Stimulated activated CD4-positive, alpha-beta T cell treated with anti-CD3 and anti-CD28 coated beads, Interleukin-1b, Interleukin-23, amount 100 ng/mL, for 1 hour (primary cell): Measurements from ENCODE around the gene MAEA.

Experiments
- DNase-seq, 2 donors: peaks; one replicate each; pipeline ENCODE4 v3.0.0-alpha.2; 2020; ENCODE audit warnings: low read depth in 2 of 2

The MAEA gene

DNA sequence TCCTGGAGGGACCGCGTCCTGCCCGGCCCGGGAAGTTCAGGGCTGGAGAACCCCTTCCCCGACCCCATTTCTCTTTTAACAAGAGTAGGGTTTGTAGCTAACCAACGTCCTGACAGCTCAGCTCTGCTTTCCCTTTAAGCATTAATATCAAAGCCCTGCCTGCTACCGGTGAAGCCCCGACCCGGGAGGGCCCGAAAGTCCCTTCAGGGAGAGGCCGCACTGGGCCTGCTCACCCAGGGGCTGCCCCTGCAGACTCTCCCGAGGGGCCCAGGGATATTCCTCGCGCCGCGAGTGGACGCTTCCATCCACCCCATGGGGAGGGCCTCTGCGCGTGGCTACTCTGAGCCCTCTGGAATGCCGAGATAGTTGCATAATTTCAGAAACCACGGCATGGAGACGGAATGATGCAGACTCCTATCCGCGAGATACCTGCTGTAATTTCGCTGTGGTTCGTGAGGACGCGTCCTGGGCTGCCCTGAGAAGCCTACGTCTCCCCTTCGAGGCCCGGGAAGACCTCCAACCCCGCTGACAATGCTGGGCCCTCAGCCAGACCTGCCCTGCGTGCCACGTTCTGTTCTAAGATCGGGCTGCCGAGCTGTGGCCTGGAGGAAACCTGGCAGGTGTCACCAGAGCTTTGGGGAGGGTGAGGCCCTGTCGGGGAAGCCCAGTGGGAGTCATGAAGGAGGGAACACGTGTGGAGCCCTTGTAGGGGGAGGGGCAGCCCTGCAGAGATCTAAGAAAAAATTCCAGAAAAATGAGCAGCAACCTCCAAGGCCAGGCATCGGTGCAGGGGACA, 39.8 kb upstream of the MAEA start:
- peak in 1 of 2 donors; percentile 39 for DNase-seq

DNA sequence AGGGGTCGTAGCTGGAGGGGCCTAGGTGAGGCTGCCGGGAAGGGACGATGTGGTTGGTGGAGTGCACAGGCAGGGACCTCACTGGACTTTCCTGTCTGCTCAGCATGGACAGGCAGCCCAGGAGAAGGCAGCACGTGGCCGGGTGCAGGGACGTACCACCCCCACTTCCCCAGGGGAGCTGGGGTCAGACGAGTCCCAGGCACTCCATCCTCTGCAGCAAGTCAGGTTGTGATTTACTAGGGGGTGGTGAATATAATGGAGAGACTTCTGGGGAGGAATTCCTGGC, 39.2 kb upstream of the MAEA start:
- no peak for DNase-seq

GRCh38 chr4:1250921-1251772, 38.5 kb upstream of the MAEA start:
- no peak for DNase-seq

- DNase-seq: no peak
Observed at GRCh38 chr4:1251773-1252066, 38.0 kb upstream of the MAEA start.

DNA sequence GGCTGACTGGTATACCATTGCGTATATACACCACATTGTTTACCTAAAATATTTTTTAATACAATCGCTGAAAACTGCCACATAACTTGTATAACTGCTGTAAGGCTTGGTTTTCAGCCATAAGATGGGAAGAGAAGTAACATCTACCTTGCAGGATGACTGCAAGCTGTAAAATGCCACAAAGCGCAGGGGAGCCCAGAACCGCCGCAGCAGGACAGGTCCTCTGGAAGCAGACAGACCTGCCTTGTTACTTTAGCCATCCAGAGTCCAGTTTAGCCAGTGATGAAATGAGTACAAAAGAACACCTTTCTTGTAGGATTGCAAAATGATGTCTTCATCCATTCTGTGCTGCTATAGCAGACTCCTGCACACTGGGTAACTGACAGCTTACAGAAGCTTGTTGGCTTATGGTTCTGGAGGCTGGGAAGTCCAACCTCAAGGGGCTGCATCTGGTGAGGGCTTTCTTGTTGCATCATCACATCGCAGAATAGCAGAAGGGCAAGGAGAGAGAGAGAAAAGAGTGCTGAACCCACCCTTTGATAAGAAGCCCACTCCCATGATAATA, 36.7 kb upstream of the MAEA start:
- DNase-seq: no peak

GRCh38 chr4:1253831-1254230, 35.9 kb upstream of the MAEA start:
- no peak for DNase-seq

- DNase-seq: no peak
Observed at GRCh38 chr4:1255151-1255550, 34.5 kb upstream of the MAEA start.

GRCh38 chr4:1255699-1256098, 34.0 kb upstream of the MAEA start:
- DNase-seq: no peak

DNA sequence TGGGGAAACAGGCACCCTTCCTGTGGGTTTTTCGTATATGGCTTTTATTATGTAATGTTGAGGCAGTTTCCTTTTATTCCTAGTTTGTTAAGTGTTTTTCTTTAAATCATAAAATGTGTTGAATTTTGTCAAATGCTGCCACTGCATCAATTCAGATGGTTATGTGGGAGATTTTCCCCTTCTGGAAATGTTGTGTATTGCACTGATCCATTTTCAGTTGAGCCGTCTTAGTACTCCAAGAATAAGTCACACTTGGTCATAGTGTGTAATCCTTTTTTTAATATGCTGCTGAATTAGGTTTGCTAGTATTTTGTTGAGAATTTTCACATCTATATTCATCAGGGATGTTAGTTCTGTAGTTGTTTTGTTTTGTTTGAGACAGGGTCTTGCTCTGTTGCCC, 31.2 kb upstream of the MAEA start:
- DNase-seq: no peak

DNA sequence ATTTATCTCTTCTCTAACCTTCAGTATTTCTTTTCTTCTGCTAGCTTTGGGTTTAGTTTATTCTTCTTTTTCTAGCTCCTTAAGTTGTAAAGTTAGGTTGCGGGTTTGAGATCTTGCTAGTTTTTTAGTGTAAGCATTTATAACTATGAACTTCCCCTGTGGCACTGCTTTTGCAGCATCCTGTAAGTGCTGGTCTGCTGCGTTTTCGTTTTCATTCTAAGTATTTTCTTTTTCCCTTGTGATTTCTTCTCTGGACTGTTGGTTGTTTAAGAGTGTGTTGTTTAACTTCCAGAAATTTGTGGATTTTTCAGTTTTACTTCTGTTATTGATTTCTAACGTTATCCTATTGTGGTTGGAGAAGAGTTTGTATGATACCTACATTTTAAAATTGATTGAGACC, 29.7 kb upstream of the MAEA start:
- DNase-seq: no peak

GRCh38 chr4:1260418-1261106, 29.1 kb upstream of the MAEA start:
- DNase-seq: no peak

GRCh38 chr4:1261107-1261928, 28.4 kb upstream of the MAEA start:
- no peak for DNase-seq

DNA sequence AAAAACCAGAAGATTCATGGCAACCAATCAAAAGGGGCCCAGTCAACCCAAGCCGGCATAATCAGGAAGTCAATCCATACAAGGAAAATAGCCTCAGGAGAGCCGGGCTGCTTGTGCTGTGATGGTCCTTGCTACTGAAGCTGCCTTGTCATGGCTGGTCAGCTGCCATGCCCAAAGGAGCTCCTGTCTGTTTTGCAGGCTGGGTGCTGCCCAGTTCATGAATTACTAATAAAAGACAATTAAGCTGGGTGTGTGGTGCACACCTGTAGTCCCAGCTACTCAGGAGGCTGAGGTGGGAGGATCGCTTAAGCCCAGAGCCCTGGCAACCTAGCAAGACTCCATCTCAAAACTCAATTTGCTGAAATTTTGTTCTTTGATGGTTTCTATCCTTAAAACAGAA, 24.7 kb upstream of the MAEA start:
- no peak for DNase-seq

DNA sequence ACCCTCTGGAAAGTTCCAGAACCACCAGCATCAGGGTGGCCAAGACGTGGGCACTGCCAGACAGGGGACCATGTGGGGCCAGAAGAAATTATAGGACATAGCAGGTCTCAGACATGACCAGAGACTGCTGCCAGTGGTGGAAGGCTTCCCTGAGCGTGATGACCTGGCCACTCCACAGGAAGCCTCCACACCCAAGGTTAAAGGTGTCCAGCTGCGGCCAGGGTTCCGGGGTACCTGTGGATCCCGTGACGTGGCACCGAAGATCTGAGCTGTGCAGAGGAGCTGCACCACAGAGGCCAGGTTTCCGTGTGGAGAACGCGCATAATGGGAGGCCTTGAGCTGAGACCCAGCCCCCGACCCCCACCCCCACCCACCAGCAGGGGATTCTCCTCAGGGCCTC, 24.3 kb upstream of the MAEA start:
- no peak for DNase-seq

DNA sequence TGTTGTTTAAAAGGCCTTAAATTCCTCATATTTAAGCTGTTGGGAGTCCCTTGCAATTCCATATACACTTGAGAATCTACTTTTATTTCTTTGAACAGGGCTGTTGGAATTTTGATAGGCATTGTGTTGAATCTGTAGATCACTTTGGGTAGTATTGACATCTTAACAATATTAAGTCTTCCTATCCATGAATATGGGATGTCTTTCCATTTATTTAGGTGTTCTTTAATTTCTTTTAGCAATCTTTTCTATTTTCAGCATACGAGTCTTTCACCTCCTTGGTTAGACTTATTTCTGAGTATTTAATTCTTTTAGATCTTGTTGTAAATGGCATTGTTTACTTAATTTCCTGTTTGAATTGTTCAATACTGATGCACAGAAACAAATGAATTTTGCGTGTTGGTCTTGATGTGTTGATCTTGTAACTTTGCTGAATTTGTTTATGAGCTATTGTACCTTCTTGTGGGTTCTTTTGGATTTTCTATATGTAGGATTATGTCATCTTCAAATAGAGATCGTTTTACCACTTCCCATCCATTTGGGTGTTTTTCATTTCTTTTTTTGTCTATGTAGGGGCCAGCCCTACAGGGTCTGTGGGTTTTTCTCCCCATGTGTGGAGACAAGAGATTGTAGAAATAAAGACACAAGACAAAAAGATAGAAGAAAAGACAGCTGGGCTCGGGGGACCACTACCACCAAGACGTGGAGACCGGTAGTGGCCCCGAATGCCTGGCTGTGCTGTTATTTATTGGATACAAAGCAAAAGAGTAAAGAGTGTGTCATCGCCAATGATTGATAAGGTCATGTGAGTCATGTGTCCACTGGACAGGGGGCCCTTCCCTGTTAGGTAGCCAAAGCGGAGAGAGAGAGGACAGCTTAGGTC, 22.6 kb upstream of the MAEA start:
- DNase-seq: no peak

DNA sequence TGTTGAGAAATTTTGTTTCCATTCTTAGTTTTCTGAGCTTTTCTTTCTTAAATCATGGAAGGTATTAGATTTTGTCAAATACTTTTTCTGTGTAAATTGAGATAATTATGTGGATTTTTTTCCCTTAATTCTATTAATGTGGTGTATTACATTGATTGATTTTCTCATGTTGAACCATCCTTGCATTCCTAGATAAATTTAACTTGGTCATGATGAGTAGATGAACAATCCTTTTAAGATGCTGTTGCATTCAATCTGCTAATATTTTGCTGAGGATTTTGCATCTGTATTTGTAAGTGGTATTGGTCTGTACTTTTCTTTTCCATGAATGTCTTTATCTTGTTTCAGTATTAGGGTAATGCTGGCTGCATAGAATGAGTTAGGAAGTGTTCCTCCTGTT, 20.5 kb upstream of the MAEA start:
- no peak for DNase-seq

- no peak for DNase-seq
Observed at GRCh38 chr4:1271686-1272085, 18.0 kb upstream of the MAEA start.

DNA sequence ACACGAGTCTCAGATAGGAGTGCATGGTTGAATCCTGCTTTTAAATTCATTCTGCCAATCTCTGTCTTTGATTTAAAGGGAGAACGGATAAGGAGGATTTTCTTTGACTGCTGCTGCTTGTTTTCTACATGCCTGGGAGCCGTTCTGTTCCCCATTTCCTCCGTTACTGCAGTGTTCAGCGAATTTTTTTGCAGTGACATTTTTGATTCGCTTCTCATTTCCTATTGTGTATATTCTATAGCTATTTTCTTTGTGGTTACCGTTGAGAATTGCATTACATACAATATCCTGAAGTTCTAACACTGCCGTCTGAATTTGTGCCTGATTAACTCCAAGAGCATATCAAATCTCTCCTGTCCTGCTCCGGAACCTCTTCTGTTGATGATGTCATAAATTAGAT, 14.8 kb upstream of the MAEA start:
- no peak for DNase-seq

- no peak for DNase-seq
Observed at GRCh38 chr4:1276984-1277383, 12.7 kb upstream of the MAEA start.
